Activated T-cell treated with anti-CD3 and anti-CD28 coated beads for 4 hours (primary cell): ENCODE data around the gene PLCL1.

Source experiments
- DNase-seq: peaks from one replicate; pipeline ENCODE4 v3.0.0-alpha.2; 2020

PLCL1 gene

DNA sequence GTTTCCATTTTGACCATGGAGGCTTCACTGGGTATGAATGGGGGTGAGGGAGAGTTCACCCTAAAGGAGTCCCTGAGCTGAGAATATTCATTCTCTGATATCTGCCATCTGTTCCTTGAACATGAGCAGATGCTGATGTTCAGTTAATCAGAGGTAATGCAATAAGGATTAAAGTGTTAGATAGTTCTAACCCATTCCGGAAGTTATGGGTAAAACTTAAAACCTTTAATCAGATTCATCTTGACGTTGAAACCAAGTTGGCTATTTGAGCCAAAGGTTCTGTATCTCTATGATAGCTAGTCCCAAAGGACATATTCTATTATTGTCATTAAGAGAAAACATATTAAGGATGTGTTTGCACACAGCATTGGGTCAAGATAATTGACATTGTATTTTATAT, 268.9 kb downstream of the PLCL1 start:
- DNase-seq = no peak

DNA sequence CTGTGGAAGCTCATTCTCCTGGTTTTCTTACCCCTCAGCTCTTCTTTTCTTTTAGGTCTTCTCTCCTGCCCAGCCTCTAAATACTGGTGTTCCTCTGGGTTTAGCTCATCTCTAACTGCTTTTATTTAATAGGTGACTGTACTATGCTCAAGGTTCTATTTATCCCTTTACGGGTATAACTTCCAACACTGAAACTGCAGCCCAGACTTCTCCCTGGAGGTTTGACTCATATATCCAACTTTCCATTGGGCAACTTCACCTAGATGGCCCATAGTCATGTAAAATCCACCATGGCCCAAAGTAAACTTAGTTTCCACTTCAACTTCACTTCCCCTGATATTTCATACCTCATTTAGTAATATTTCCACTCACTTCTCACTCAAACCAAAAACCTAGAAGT, 273.1 kb downstream of the PLCL1 start:
- no peak for DNase-seq

DNA sequence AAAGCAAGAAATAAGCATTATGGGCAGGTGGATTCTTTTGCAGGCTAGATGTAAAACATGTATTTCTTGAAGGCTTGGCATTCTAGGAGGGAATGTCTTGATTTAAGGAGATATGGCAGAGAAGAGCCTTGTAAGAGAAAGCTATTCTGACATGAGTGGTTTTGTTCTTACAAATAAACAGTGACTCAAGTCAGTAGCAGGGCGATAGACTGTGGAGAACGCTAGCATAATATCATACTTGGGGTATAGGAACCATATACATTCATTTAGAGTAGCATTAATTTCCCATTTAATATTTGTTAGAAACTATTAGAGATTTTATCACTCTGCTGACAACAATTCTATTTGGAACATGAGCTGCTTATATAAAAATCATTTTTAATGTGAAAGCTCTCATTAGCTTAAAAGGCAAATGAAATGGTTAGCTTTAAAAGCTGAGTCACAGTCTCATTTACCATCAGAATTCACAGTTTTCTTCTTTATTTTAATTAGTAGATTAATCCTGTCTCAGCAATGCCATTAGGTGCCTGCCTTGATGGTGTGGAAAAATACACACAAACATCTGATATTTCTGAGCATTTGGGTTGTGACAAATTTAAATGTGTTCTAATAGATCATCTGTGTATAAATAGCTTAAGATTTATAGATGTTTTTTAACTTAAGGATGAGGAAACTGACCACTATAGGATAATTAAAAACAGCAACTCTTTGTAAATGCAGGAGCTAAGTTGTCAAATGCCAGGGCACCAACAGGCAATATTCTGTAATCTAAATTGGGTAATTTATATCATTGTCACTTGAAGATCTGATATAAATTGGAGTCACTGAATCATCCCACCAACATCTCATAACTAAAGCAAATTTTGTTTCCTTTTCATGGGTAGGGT, 276.7 kb downstream of the PLCL1 start:
- DNase-seq = no peak

DNA sequence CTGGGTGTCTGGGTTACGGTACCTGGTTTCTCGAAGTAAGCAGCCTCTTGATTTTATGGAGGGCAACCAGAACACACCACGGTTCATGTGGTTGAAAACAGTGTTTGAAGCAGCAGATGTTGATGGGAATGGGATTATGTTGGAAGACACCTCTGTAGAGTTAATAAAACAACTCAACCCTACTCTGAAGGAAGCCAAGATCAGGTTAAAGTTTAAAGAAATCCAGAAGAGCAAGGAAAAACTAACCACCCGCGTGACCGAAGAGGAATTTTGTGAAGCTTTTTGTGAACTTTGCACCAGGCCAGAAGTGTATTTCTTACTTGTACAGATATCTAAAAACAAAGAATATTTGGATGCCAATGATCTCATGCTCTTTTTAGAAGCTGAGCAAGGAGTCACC, 279.8 kb downstream of the PLCL1 start:
- DNase-seq = no peak

DNA sequence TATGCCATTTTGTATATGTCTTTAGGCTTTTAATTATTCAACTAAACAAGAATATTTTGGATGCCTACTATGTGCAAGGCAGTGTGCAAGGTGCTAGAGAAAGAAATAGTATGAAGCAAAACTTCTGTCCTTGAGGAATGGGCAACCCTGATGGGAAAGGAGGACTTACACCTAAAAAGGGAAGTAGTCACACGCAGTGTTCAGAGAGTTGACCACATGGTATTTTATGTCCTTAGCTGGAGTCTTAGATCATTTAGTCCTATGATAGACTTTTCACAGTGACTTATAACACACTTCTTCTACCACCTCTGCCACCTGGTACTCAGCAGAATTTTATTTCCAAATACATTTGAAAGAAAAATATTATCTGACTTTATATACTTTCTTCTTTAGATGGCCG, 291.6 kb downstream of the PLCL1 start:
- DNase-seq = no peak

DNA sequence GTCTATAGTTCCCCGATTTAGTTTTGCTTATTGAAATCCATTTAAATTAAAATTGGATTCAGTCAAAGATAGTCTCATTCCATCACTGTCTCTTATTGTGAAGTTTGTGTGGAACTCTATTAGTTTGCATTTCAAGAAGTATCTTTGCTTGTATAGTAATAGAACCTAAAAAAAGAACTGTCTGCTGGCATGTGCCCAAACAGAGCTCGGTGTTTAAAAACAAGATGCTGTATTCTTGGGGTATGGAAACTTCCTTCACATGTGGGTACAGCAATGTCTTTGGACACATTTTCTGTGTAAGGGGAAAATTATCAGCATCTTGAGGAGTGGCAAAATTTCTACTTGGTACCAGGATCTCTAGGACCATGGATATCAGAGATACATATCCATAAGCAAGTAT, 292.6 kb downstream of the PLCL1 start:
- no peak for DNase-seq

DNA sequence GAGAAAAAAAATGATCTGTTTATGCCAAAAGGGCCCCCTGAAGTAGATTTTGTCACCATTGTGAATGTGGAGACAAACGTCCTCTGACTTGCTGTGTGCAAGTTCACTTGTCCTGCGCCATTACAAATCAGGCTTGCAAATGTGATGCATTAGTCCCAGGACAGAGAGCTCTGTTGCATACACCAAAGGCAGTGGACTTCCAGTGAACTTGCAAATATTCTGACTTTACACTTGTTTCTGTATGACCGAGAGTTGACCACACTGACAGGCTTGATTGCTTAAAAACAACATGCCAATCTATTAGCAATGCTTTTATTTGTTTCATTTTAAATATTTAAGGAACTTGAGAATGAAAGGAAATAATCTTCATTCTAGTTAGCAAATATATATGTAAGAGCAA, 293.2 kb downstream of the PLCL1 start:
- DNase-seq = no peak

DNA sequence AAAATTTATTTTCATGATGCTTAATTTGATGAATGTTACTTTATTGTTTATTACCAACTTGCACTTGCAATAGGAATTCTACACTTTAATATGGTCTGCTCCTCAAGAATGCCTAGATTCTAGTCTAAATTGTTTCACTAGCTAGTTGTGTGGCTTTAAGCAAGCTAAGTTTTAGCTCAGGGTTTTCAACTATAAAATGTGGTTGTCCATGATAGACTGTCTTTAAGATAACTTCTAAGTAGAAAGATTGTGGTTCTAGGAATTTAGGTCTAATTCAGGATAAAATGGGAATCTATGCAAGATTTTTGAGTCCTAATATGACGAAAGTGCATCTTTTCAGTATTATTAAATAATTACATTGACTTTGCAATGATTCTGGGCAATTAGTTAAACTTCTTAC, 294.0 kb downstream of the PLCL1 start:
- no peak for DNase-seq

DNA sequence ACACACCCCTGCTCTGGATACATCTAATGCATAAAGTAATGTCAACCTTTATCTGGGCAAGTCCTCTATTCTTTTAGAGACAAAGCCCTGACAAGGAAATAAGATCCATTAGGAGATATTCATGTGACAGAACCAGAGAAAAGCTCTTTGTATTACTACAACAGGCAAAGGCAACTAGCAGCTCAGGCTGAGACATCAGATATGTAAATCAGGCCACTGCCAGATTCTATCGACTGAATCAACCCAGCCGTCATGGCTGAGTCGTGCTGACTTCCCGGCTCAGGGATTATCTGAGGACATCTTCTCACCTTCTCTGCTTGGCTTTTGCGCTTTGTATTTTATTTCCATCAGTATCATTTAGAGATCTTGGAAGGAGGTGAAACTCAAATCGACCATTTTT, 294.5 kb downstream of the PLCL1 start:
- DNase-seq = no peak

DNA sequence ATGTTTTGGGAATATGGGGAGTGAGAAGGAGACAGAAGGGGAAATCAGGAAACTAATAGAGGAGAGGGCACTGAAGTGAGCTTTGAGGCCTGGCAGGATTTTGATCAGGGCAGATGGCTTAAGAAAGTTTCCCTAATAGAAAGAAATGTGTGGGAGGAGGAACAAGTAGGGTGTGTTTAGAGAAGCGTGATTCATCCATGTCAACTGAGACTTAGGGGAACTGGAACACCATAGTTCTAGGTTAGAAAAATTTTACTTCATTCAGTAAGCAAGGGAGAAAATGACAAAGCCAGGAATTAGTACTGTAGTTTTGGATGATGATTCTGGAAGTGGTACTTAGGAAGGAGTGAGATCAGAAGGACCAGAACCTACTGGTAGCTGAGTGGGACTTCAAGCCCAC, 296.0 kb downstream of the PLCL1 start:
- no peak for DNase-seq

DNA sequence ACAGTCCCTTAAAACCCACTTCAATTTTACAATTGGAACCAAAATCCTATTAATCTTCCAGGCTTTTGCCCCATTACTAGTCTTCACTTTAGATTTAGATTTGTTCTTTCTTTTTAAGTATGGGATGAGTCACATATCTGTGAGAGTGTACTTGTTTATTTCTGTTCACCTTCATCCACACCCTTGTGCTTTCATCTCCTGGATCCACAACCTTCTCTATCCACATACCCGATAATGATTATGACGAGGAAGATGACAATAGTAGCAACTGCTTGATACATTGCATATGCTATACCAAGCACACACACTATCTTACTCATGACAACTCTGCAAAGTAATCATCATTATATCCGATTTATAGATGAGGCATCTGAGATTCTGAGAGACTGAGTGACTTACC, 297.3 kb downstream of the PLCL1 start:
- DNase-seq = no peak

DNA sequence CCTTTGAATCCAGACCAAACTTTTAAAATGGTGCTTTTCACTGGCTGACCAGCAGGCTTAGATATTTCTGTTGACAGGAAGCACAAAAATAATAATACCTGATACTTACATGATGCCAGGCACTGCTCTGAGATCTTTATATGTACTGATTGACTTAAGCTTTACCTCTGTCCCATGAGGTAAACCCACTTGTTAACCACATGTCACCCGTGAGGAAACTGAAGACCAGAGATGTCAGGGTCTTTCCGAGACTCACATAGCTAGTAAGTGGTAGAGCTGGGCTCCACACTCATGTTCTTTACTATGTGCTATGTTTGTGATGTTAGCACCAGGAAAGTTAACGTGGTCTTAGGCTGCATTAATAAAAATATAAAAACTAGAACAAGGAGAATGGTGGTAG, 297.7 kb downstream of the PLCL1 start:
- no peak for DNase-seq

DNA sequence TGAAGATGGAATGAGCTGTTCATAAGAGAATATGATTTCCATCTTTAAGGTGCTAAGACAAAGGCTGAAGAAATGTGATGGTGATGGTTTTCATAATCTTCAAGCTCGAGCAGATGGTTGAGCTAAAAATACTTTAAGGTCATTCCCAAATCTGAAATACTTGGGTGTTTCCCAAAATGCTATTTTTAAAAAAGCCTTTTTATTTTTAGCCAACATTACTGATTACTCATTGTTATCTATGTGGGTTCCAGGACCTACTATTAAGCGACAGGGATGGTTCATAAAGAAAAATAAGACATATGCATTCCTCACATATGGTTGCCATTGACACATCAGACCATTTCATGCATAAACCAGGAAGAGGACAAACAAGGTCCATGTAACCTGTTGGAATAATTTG, 298.5 kb downstream of the PLCL1 start:
- no peak for DNase-seq

DNA sequence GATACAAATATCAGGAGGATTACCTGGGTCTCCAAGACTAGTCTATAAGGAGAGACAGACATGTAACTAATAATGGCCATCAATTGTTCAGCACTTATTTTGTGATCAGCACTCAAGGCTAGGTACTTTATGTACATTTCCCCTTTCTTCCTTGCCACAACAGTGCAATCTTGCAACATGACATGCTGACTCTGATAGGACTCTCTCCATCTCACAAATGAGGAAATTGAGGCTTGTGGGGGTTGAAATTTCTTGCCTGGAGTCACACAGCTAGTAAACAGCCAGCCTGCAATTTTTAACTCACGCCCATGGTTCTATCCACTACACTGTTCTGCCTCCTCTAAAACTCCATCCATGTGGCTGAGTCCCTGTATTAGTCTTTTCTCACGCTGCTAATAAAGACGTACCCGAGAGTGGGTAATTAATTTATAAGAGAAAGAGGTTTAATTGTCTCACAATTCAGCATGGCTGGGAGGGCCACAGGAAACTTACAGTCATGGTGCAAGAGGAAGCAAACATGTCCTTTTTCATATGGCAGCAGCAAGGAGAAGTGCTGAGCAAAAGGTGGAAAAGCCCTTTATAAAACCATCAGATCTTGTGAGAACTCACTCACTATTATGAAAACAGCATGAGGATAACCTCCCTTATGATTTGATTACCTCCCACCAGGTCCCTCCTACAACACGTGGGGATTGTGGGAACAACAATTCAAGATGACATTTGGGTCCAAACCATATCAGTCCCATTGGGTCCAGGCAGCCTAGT, 302.4 kb downstream of the PLCL1 start:
- DNase-seq = no peak

DNA sequence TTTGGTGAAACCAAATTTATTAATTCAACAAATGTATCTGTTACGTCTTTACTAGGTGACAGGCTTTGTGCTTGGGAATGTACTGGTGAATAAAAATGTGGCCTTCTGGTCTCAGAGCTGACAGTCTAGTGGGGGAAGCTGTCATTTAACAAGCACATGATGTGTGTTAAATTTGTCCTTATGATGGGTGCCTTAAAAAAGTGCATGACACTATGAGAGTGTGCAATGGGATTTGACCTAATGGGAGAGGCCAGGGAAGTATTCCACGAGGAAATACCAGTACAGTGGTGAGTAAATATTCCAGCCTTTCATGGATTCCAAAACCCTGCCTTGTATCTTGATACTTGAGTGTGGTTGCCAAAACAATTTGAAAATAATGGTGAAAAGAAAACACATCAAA, 308.9 kb downstream of the PLCL1 start:
- no peak for DNase-seq

DNA sequence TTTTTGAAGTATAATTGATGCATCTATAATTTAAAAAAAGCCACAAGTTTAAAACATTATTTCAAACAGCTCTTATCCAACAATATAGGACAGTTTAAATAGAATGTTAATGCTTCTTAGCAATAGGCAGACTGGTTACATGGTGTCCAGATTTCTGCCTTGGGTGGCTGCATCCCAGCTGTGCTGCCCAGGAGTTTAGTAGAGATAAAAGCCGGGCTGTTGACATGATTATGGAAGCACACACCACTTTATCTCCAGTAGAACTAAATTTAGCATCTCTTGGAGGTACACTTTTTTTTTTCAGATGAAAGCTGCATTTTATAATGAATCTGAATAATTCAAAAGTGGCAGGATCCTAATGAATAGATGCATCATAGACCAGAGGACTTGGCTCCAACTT, 309.7 kb downstream of the PLCL1 start:
- no peak for DNase-seq

DNA sequence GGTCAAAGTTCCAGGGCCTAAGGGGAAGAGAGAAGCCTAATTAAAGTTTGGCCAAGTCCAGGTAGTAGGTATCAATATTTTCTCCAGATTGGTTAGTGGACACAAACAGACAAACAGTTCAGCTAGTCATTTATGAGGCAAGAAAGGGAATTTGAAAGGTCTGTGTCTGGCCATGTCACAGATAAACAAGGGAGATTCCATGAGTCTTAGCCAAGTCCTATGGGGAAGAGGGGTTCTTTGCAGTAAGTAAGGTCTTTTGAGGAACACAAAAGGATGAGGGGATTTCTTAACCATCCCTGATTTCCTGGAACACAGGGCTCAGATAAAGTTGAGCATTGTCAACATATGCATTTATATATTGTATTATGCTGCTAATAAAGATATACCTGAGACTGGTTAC, 310.8 kb downstream of the PLCL1 start:
- DNase-seq = no peak

DNA sequence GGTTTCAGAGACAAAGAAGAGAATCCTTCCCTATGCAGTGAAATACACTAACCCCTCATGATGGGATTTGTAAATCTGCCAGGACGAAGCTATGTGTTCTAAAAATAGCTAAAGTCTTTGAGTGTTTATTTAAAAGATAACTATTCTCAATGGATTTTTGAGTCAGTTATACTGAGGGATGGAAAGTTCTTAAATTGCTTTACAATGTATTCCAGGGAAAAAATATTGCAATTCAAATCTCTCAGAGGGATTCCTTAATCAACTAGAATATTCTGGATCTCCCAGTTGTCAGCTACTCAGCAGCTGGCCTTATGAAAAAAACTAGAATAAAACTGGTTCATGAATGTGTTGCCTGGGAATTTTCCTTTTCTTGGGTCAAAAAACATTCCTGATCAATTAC, 312.4 kb downstream of the PLCL1 start:
- DNase-seq = no peak

DNA sequence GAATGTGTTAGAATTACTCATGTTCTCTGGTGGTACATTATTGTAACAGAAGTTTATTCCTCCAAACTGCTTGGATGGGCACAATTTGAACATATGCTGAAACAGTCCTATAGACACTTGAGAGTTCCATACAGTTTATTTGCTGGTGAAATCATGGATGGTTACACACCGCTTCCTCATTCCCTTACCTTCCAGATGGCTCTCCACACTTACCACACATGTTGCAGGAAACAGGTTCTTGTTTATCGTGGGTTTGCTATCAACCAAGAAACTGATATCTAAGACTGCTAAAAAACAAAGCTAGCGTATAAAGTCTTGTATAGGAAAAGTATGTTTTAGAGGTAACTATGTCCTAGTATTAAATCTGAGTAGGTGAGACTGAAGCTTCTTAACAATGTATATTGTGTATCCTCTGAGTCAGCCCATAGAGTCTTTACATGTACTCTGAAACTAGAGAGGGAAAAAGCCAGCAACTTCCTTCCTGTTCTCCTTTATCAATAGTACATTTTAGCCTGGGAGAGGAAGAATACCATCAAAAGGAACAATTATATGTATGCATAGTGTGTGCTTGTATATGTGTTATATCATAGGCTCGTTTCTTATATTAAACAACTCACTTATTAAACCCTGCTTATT, 313.1 kb downstream of the PLCL1 start:
- no peak for DNase-seq

DNA sequence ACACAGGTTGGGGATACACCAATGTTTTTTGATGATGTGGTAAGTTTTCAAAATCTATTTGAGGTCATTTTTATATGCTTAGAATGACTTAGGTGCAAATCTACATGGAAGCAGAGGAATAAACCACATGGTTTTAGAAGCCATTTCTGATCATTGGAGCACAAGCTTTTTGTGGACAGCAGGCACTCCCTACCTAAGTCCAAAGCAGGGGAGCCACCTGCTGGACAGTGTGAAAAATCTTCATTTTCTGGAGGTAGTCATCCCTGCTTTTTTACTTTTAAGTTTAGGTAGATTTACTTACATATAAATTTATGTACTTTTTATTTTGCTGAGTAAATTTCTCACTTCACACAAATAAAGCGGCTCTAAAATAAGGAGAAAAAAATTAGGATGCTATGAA, 323.2 kb downstream of the PLCL1 start:
- peak; percentile 28 for DNase-seq

DNA sequence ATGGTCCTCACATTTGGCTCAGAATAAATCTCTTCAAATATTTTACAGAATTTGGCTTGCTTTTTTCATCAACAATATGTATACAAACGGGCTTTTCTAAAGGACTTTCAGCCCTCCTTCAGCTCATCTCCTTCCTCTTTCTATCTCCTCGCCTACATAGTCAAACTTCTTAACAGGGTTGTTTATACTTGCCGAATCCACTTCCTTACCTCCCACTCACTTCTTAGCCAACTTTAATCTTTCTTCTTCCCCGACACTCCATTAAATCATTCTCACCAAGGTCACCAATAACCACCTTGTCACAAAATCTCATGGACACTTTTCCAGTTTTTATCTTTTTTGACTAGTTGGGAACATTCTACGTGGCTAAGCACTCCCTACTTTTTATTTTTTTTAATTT, 325.2 kb downstream of the PLCL1 start:
- no peak for DNase-seq

DNA sequence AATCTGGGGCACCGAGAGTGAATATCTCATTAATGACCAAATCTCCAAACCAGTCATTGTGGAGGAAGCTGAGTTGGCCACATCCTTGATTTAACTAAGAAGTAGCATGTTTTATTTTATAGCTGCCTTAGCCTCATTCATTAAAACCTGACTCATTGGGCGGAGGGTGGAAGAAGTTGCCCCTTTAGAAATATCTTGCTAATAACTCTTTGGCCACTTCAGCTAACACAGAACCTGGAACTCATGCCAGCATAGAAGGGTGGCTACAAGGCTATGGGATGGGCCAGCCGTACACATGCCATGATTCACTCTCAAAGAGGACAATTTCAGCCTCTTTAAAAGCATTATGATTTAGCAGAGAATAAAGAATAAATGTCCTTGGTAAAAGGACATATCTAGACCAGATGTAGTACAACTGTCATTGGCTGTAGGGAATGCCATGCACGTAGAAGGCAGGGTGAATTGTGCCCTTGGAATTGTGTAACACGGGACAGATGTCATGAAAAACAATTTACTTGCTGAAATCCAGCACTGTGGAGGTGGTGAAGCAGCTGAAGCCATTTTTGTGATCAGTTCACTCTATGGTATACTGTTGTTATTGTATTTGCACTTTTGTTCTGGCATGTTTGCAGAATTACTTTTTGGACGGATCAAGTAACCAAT, 330.0 kb downstream of the PLCL1 start:
- no peak for DNase-seq

DNA sequence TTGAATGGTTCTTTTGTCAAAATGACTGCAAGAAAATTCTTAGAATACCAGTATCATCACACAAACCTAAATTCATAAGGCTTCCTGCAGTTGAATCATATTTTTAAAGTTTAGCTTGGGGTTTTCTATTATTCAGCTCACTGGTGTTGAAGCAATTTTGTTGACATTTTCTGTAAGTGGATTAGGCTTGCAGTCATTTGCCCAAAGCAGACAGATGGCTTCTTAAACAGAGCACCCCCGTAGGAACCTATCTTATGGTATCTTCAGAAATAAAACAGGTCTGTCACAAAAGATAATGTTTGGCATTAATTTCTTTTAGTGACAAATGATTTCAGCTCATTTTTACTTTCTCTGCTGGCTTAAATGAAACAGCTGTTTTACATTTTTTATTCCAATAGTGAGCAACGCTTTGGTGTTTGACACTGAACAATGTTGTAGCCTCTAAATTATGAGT, 331.1 kb downstream of the PLCL1 start:
- no peak for DNase-seq
